ENCODE results near the gene XYLB.

Gene XYLB

DNA sequence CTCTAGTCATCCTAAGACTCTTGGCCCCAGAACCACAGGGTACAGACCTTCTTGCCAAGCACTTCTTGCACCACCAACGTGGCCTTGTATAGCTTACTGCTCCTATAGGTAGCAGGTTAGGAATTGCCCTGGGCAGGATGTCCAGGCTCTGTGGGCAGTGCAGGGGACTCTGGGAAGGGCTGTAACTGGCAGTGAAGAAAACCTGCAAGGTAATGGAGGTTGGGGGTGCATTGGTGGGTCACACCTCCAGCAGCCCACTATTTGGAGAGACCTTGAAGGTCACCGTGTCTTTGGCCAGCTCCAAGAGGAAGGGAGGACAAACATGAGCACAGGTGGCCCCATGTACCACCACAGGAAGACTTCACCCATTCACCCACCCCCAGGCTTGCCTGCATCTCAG lies 21.3 kb upstream of the XYLB start:
- no peak for DNase-seq

DNA sequence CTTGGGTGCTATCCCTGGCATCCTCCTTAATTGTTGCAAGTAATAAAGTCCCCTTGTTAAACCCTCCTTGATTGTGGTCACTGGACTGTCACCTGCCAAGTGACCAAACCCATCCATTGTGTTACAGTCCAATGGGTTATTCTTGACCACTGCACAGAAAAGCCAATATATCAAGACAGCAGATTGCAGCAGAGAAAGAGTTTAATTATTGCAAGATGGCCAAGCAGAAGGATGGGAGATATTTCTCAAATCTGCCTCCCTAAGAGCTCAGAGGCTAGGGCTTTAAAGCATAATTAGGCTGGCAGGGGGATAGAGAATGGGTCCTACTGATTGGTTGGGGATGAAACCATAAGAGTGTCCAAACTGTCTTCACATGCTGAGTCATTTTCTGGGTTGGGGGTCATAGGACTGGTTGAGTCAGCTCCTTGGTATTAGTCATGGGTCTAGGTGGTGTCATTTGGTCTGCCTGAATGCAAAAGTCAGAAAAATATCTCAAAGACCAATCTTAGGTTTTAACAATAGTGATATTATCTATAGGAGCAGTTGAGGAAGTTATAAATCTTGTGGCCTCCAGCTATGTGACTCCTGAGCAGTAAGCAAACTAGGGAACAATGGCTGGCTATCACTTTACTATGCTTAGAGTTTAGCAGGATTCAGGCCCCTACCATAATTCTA lies 19.1 kb upstream of the XYLB start:
- no peak for DNase-seq

DNA sequence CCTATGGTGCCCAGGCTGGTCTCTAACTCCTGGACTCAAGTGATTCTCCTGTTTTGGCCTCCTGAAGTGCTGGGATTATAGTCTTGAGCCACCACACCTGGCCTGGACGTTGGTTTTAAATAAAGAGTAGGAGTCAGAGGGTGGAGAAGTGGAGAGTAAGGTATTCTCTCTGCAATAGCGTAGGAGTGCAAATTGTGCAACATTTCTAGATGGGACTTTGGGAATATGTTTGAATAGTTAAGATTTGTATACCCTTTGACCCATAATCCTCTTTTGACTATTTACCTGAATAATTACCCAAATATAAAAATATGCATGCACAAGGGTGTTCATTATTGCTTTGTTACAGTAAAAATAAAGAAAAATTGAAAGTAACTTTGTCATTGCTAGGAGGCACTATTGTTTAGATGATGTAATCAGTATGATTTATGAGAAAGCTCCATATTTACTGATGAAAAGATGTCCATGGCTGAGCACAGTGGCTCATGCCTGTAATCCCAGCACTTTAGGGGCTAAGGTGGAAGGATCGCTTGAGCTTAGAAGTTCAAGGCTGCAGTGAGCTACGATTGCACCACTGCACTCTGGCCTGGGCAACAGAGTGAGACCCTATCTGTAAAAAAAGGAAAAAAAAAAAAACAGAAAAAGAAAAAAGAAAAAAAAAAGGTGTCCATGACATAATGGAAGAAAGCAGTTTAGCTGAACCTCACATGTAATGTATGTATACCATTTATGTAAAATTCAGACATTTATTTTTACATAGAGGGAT lies 15.1 kb upstream of the XYLB start:
- no peak for DNase-seq

DNA sequence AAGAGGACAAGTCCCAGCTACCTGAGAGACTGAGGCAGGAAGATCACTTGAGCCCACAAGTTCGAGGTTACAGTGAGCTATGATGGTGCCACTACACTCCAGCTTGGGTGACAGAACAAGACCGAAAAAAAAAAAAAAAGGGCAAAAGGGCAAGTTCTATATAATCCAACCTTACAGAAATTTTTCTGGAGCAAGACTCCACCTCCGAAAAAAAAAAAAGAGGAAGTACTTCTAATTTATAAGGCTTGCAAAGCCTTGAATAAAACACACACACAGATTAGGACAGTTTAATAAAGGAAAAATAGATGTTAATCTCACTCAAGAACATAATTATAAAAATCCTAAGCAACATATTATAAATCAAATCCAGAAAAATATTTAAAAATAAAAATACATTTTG lies 14.4 kb upstream of the XYLB start:
- no peak for DNase-seq

DNA sequence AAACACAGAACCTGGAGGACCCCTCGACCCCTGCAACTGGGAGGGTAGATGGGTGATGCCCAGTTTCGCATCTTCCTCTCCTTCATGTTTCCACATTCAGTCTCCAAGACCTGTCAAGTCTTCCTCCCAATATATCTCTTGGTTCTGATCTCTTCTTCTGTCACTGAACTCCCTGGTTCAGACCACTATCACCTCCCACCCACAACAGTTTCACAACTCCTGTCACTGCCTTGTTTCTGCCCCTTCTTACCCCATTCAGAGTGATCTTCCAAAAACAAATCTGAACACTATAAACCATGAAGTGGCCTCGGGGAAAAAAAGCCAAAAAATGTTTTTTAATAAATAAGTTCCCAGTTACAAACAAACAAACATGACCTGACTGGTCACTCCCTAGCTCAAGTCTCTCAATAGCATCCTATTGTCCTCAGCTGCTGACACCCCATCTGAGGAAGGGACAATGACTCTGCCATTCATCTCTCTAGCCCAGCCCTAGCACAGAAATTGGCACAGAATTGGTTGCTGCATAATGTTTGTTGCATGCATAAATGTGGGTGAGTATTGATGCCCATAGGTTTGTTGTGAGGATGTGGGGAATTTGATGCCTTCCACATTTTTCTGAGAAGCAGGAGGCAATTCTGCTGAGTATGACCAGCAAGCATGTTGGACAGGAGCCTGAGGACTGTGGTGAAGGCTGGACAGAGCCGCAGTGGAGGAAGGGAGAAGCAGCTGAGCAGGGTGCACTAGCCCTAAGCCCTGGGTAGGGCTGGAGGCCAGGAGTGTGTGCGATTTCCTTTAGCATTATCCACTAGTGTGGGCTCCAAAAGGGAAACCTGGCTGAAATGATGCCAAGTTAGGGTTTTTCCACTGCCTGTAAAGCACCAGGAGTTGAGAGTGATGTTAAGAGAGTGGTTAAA lies 12.2 kb upstream of the XYLB start:
- DNase-seq: no peak

DNA sequence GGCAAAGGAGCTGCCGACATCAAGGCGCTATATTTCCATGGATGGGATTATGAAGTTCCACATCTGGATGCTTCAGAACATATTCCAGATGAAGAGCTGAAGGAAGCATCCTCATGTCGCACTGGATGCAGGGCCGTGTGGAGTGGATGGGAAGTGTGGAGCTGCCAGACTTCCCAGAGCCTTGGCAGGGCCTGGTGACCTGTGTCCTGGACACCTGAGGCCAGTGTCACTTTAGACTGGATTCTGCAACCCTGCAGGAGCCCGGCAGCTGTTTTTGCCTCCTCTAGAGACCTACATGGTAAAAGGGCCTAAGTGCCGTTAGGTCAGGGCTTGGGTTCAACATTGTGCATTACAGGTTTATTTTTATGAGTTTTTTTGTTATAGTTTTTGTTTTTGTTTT lies 11.3 kb upstream of the XYLB start:
- DNase-seq: no peak

DNA sequence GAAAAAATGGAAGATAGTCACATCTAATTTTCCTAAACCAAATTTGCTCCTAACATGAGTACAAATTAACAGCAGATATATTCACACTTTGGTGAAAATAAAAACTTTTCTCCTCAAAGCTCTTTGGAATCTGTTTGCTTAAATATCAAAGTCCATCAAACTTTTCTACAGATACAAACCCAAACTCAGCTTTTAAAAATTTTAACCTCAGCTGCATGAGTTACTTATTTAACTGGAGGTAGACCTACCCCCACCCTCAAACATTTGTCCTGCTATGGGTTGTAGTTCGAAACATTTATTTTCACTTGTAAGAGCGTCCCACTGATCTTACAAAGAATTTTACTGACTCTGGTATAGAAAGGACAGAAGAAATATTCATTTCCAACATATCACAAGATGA lies 8.9 kb upstream of the XYLB start:
- no peak for DNase-seq

DNA sequence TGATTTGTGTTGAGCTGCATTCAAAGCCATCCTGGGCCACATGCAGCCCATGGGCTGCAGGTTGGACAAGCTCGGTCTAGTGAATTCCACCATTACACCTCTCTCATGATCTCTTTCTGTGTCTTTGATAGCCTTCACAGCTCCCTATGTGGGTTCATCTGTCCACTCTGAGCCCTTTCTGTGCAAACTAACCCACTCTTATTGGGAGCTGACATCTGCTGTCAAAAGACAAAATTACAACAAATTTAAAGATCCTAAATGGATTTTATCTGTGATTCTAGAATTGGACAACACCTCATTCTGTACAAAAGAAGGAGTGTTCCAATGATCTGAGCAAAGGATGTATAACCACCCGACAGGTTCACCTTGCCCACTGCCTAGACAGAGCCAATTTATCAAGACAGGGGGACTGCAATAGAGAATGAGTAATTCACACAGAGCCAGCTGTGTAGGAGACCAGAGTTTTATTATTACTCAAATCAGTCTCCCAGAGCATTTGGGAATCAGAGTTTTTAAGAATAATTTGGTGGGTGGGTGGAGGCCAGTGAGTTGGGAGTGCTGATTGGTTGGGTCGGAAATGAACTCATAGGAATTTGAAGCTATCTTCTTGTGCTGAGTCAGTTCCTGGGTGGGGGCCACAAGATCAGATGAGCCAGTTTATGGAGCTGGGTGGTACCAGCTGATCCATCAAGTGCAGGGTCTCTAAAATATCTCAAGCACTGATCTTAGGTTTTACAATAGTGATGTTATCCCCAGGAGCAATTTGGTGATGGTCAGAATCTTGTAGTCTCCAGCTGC lies 2.6 kb upstream of the XYLB start:
- no peak for DNase-seq

DNA sequence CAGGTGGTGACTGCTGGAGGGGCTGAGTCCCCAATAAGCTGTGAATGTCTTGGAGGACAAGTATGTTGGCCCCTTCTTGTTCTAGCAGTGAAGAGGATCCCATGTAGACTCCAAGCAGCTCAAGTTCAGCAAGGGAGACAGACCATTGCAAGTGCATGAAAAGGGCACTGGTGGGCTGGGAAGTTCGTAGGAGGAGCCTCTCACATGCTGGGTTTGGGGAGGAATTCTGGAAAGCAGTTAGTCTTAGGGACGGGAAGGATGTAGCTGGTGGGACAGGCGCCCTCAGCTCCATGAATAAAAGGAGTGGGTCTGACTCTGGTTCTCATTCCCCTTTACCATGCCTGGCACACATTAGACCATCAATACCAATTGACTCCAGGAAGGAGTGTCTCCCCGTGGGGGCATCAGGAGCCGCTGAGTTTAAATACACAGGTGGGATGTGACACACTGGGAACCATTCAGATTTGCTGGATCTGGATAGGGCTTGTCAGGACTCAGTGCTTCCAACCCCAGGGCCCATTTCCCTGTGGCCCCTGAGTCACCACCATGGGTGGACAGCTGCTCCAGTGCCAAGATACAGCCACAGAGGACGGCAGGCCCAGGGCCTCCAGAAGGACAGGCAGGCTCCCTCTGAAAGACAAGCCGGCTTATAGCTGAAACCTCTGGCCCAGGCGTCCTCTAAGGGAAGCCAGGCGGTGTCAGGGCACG lies 552 bp upstream of the XYLB start:
- DNase-seq: no peak

DNA sequence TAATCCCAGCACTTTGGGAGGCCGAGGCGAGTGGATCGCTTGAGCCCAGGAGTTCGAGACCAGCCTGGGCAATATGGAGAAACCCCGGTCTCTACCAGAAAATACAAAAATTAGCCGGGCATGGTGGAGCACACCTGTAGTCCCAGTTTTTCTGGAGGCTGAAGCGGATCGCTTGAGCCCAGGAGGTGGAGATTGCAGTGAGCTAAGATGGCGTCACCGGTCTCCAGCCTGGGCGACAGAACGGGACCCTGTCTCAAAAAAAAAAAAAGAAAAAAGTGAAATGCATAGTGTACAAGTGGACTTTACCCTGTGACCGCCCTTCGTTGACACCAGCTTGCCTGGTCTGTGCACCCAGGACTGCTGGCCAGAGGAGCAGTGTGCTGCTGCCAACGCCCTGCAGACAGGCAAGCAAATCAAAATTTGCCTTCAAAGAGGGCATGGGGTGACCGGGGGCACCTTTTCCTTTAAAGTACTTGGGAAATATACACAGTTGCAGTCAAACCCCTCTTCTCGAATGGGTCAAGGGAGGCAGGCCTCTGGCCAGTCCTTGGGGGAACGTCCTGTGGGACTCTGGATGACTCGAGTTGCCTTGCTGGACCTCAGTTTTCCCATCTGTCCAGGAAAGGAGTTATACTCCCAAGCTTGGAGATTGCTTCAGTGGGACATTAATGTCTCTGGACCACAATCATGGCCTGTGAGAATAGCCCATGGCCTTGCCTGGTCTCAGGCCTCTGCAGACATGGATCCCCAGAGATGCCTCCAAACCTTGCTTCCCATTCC lies 1.0 kb downstream of the XYLB start:
- DNase-seq: no peak

DNA sequence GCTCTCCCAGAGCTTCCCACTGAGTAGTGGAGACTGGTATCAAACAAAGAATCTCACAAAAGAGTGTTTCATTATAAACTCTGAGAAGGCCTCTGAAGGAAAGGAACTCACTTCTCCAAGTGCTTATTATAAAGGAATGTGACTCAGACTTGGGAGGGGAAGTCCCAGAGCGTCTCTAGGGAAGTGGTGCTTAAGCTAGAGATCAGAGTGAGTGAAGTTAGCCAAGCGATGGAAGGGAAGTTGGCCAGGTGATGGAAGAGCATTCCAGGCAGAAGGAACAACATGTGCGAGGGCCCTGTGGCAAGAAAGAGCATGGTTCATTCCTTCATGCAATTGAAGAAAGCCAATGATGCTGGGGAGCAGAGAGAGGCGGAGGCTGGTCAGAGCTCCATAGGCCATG lies 2.3 kb downstream of the XYLB start:
- DNase-seq: no peak

DNA sequence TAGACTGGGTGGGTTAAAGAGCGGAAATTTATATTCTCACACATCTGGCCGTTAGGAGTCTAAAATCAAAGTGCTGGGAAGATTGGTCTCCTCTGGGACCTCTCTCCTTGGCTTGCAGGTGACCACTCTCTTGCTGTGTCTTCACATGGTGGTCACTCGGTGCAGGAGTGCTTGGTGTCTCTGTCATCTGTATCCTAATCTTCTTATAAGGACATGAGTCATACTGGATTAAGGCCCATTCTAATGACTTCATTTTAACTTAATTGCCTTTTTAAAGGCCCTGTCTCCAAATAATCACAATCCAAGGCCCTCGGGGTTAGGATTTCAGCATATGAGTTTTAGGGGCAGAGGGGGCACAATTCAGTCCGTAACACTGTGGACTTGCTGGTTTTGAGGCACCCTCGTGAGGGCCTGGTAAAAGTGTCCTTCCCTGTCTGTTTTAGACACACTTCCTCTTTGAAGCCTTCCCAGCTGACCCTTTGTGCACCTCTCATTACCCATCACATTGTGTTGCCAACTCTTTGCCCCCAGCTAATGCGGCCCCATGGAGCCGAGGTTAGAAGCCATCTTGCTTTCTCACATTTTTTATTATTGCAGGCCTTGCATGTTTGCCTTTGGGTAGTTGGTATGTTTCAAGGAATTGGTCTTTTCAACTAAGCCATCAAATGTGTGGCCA lies 3.2 kb downstream of the XYLB start:
- DNase-seq: no peak

DNA sequence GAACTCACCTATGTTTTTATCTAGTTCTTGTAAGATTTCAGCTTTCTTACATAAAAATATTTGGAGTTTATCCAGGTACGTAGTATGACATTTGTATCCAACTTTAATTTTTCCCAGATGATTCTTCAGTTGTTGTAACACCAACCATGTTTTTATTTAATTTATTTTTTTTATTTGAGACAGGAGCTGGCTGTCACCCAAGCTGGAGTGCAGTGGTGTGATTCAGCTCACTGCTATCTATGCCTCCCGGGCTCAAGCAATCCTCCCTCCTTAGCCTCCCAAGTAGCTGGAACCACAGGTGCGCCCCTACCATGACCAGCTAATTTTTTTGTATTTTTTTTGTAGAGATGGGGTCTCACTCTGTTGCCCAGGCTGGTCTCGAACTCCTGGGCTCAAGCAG lies 6.6 kb downstream of the XYLB start:
- no peak for DNase-seq

DNA sequence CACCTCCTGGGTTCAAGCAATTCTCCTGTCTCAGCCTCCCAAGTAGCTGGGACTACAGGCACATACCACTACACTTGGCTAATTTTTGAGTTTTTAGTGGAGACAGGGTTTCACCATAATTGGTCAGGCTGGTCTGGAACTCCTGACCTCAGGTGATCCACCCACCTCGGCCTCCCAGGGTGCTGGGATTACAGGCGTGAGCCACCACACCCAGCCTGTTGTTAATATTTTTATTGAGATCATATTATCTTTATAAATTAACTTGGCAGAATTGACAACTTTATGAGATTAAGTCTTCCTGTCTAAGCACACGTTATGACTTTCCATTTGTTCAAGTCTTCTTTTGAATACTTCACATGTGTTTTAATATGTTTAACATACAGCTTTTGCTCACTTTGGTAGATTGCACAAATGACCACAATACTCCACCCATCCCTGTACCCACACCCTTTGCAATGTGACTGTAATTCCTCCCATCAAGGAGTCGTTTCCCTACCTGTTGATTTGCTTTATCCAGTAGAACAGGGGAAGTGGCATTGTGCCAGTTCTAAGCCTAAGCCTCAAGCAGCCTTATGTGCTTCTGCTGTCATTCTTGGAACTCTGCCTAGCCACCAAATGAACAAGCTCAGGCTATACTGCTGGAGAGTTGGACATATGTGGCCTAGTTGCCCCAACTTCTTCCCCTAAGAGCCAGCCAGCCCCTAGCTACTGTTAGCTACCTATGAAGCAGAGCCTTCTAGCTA lies 8.2 kb downstream of the XYLB start:
- DNase-seq: no peak

DNA sequence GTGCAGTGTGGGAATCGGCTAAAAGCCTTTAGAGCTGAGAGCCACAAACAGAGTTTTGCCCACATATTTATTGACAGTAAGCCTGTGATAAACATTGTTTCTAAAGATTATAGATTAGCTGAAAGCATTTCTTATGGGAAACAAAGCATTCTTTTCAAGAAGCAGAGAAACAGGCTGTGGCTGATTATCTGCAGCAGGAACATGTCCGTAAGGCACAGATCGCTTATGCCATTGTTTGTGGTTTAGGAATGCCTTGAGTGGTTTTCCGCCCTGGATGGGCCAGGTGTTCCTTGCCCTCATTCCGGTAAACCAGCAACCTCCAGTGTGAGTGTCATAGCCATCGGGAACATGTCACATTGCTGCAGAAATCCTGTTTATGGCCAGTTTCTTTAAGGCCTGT lies 12.5 kb downstream of the XYLB start:
- no peak for DNase-seq

DNA sequence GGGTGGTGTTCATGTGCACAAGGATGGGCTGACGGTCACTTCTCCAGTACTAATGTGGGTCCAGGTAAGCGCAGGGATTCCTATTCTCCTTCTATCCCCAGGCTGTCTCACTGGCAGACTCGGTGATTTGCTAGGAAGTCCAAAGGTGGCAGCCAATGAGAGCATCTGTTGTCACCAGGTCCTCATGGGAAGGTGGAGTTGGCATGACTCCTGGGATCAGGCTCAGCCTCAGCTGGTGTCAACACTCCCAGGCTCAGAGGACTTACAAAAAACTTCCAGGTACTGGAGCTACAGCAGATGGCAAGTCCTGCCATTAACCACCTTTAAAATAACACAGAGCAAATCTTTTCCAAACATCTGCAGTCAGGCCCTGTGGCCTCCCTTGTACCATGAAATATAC lies 13.8 kb downstream of the XYLB start:
- DNase-seq: no peak

DNA sequence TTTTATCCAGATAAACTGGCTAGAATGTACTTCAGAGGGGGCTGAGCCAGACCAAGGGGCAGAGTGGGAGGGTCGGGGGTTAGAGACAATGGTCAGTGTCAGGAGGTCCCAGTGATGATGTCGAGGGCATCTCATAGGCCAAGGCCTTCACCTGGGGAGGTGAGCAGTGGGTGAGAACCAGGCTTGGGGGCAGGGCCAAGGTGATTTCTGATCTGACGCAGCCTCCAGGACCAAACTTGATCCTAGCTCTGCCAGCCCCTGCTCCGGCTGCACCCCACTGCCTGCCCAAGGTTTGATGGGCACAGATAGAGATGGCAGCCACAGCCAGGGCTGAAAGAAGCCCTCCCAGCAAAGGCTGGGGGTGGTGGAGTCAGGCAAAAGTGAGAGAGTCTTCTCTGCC lies 14.9 kb downstream of the XYLB start:
- no peak for DNase-seq

DNA sequence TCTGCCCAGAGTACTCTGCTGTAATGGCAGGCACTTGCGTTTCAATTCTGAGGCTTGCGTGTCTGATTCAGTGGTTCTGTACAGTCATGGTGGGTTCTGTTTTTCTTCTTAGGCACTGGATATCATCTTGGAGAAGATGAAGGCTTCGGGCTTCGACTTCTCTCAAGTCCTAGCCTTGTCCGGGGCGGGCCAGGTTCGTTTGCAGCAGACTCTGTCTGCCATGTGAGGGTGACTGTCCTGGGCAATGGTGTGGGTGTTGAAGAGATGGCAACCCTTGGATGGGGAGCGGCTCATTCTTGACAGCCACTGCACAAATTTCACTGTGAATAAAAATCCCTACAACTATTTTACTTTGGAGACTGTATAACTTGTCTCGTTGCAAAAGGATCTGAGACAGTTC lies 16.2 kb downstream of the XYLB start:
- DNase-seq: no peak

DNA sequence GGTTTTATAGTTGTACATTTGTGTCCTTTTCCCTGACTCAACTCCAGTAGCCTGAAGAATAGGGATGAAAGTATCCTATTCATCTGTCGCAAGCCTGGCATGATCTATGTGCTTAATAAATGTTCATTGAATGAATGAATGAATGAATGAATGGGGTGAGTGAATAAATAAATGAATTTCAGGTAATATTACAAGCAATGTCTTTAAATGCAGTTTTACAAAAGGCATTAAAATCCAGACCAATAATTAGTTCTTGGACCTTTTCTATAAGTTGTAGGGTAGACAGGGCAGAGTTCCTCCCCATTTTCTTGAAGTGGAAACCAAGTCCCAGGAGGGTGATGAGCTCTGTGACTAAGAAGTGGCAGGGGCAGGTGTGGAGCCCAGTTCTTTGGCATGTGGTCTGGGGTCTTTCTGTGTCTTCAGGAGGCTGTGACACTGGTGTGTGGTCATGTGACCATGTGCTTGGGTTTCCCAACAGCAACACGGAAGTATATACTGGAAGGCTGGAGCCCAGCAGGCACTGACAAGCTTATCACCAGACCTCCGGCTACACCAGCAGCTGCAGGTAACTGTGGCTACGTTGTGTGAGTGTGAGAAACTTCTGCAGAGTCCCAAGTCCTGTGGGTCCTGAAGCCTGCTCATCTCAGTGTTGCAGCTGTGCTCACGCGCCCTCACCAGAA lies 18.3 kb downstream of the XYLB start:
- no peak for DNase-seq
